Gastroesophageal sphincter (tissue), 3 donors: Measurements from ENCODE around the gene DHCR24.

Experiments
- CTCF ChIP-seq, 4 experiments: fragments of 200-600 bp in 2 of 4; fragments of 450-650 bp in 2 of 4; sonication (generic) in 1 of 4; IDR thresholded peaks; one replicate each; pipeline ENCODE4 v1.5.1; 2017 to 2019; ENCODE audit warnings: antibody characterized with exemption in 4 of 4, mild to moderate bottlenecking in 2 of 4, moderate library complexity in 2 of 4
- EP300 ChIP-seq: sonication (generic); formaldehyde crosslinking; IDR thresholded peaks from one replicate; pipeline ENCODE4 v1.6.1; 2017; ENCODE audit warnings: antibody characterized with exemption, mild to moderate bottlenecking
- POLR2A ChIP-seq, 2 donors: fragments of 450-650 bp; IDR thresholded peaks; one replicate each; pipeline ENCODE4 v1.6.1; 2017; ENCODE audit warnings: antibody characterized with exemption in 2 of 2, mild to moderate bottlenecking in 2 of 2, moderate library complexity in 1 of 2

DNA sequence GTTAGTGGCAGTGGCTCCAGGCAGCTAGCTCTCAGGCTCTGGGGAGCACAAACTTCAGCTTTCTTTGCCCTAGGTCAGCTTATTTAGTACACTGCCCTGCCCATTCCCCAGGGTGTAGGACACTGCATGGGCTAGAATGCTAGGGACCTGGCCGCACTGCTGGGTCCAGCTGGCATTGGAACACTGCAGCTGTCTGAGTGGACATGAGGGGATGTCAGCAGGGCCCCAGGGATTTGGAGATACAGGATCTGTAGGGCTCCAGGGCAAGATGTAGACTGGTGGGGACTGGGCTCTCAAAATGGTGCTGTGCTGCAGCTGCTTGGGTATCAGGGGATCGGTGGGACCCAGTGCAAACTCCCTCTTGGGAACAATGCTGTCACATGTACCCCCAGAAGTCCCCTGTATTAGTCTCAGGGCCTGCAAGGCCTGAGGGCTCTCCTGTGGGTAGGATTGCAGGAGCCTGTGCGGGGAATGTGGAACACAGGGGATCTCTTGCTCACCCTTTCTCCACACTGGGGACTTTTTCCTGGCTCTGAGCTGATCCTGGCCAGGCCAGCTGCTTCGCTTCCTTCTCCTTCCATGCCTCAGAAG, 60.7 kb downstream of the DHCR24 start:
- TF ChIP-seq POLR2A (IDR thresholded peaks at IDR 0.05) (no peak), CTCF (IDR thresholded peaks at IDR 0.05) (no peak), EP300 (no peak)
